DOHH2 (cell line): ENCODE measurements around the gene AFDN.

Source experiments
- EZH2phosphoT487 ChIP-seq: fragments of 200-600 bp; sonication (generic); IDR thresholded peaks from 2 replicates; pipeline ENCODE4 v1.6.1; 2017; ENCODE audit warnings: borderline replicate concordance, mild to moderate bottlenecking, antibody characterized with exemption, low read length, moderate library complexity, mixed read lengths
- TF ChIP-seq, protein P1 (sequence below): fragments of 200-600 bp; sonication (generic); IDR thresholded peaks from one replicate; pipeline ENCODE4 v1.5.1; 2014; ENCODE audit warnings: antibody characterized with exemption, mild to moderate bottlenecking, low read depth, low read length; ENCODE audit not compliant: poor library complexity, severe bottlenecking

- TF ChIP-seq, protein P1, sequence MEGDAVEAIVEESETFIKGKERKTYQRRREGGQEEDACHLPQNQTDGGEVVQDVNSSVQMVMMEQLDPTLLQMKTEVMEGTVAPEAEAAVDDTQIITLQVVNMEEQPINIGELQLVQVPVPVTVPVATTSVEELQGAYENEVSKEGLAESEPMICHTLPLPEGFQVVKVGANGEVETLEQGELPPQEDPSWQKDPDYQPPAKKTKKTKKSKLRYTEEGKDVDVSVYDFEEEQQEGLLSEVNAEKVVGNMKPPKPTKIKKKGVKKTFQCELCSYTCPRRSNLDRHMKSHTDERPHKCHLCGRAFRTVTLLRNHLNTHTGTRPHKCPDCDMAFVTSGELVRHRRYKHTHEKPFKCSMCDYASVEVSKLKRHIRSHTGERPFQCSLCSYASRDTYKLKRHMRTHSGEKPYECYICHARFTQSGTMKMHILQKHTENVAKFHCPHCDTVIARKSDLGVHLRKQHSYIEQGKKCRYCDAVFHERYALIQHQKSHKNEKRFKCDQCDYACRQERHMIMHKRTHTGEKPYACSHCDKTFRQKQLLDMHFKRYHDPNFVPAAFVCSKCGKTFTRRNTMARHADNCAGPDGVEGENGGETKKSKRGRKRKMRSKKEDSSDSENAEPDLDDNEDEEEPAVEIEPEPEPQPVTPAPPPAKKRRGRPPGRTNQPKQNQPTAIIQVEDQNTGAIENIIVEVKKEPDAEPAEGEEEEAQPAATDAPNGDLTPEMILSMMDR = no peak
- TF ChIP-seq EZH2phosphoT487 = no peak
These were observed 85.8 kb downstream of the AFDN start for GRCh38 chr6:167912494-167912893.
